Measurements from ENCODE around the gene H6PD. TPM values are rescaled to one million over a fixed set of nuclear protein-coding genes. Genes with fewer than 3 reads are reported as not detected.
A peak's percentile ranks its signal among the peaks of the same experiment; 100 is the strongest.

H6PD gene
- polyA plus RNA-seq, 1 donor from 2014 or later = 11.3 TPM

- H3K4me1 Mint-ChIP-seq = peaks cover 16 to 20% (median 20%) of the 10 kb centered on the region in 3 donors
- H3K27ac Mint-ChIP-seq = no peak overlapping the region
- peaks cover 9% of the 10 kb centered on the region for H3K27me3 Mint-ChIP-seq
- H3K4me3 Mint-ChIP-seq = no peak overlapping the region
- H3K36me3 Mint-ChIP-seq = no peaks in the 10 kb centered on the region
- H3K9me3 Mint-ChIP-seq = no peaks in the 10 kb centered on the region
These were observed 44.1 kb downstream of the H6PD start for GRCh38 chr1:9278585-9279153.

GRCh38 chr1:9279172-9279840 is 44.7 kb downstream of the H6PD start:
- H3K27me3 Mint-ChIP-seq = peaks cover 11% of the 10 kb centered on the region
- peaks cover 20 to 26% (median 20%) of the 10 kb centered on the region in 3 donors for H3K4me1 Mint-ChIP-seq
- peak overlapping the region in 1 of 3 donors; percentile 39 for H3K27ac Mint-ChIP-seq
- no peaks in the 10 kb centered on the region for H3K9me3 Mint-ChIP-seq
- H3K4me3 Mint-ChIP-seq = no peak overlapping the region
- H3K36me3 Mint-ChIP-seq = no peaks in the 10 kb centered on the region

- Mint-ChIP-seq H3K4me1 (peaks cover 18 to 29% (median 18%) of the 10 kb centered on the region in 3 donors), H3K27ac (no peak overlapping the region), H3K4me3 (peak overlapping the region in 3 of 4 donors; percentile 8 to 80 (median 74)), H3K36me3 (peaks cover 1% of the 10 kb centered on the region), H3K9me3 (peaks cover 0 to 4% (median 1%) of the 10 kb centered on the region in 3 donors), H3K27me3 (peaks cover 16% of the 10 kb centered on the region)
These were observed 45.7 kb downstream of the H6PD start for GRCh38 chr1:9280015-9280860.

DNA sequence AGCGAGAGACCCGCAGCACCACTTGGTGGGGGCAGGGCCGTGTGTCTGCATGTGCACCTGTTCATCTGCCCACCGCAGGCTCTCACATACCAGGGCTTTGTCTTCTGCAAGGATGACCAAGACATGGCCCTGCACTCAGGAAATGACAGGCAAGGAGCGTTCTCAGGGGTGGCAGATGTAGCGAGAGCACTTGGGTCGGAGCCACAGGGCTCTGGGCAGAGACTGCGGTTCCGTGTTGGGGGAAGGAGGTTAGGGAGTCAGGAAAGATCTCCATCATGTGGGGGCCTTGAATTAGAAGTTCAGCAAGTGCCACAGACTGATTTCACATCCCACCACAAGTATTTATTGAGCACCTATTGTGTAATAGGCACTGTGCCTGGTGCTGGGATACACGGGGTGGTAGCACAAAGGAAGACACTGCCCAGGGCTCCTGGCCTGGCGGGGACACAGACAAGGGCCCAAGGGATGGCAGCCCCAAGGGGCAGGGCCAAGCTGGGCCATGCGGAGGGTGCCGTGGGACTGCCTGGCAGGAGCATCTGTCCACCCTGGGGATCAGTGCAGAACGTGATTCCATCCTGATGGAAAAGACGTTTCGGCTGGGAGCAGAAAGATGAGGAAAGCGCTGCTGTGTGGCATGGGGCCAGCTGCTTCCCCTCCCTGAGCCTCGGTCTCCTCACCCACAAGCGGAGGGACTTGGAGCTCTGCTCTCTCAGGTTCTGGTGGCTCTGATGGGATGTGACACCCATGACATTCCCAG is 46.7 kb downstream of the H6PD start:
- Mint-ChIP-seq H3K27ac (no peak overlapping the region), H3K9me3 (peaks cover 0 to 10% (median 6%) of the 10 kb centered on the region in 3 donors), H3K36me3 (peaks cover 4% of the 10 kb centered on the region), H3K4me1 (peaks cover 15 to 24% (median 15%) of the 10 kb centered on the region in 3 donors), H3K27me3 (peaks cover 17% of the 10 kb centered on the region), H3K4me3 (peak overlapping the region in 2 of 4 donors; percentile 52 to 65)

- Mint-ChIP-seq H3K4me3 (peak overlapping the region in 1 of 4 donors; percentile 37), H3K9me3 (peaks cover 0 to 10% (median 6%) of the 10 kb centered on the region in 3 donors), H3K27ac (peak overlapping the region in 1 of 3 donors; percentile 86), H3K36me3 (peaks cover 9% of the 10 kb centered on the region), H3K27me3 (peaks cover 17% of the 10 kb centered on the region), H3K4me1 (peaks cover 15 to 27% (median 19%) of the 10 kb centered on the region in 3 donors)
These were observed 47.5 kb downstream of the H6PD start for GRCh38 chr1:9281908-9282695.

DNA sequence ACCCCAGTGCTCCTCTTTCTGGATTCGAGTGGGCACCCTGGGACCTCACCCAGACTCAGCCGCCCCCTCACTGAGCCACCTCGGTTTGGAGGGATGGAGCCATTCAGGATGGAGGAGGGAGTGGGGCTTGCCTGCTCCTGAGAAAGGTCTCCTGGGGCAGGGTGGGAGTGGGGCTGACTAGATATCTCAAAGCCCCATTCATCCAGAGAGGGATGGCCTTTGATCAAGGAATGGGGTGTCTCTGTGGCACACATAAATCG is 48.1 kb downstream of the H6PD start:
- peaks cover 15 to 27% (median 21%) of the 10 kb centered on the region in 3 donors for H3K4me1 Mint-ChIP-seq
- peaks cover 17% of the 10 kb centered on the region for H3K27me3 Mint-ChIP-seq
- H3K36me3 Mint-ChIP-seq = peaks cover 9% of the 10 kb centered on the region
- H3K4me3 Mint-ChIP-seq = no peak overlapping the region
- peak overlapping the region in 2 of 3 donors; percentile 39 to 86 for H3K27ac Mint-ChIP-seq
- peaks cover 0 to 10% (median 6%) of the 10 kb centered on the region in 3 donors for H3K9me3 Mint-ChIP-seq

GRCh38 chr1:9284061-9284460 is 49.5 kb downstream of the H6PD start:
- peak overlapping the region in 3 of 4 donors; percentile 46 to 79 (median 63) for H3K4me3 Mint-ChIP-seq
- no peak overlapping the region for H3K27ac Mint-ChIP-seq
- H3K36me3 Mint-ChIP-seq = peaks cover 9% of the 10 kb centered on the region
- peaks cover 15 to 27% (median 24%) of the 10 kb centered on the region in 3 donors for H3K4me1 Mint-ChIP-seq
- H3K27me3 Mint-ChIP-seq = peaks cover 13% of the 10 kb centered on the region
- peaks cover 2 to 14% (median 6%) of the 10 kb centered on the region in 3 donors for H3K9me3 Mint-ChIP-seq

- peaks cover 2 to 14% (median 6%) of the 10 kb centered on the region in 3 donors for H3K9me3 Mint-ChIP-seq
- no peak overlapping the region for H3K27ac Mint-ChIP-seq
- H3K4me1 Mint-ChIP-seq = peaks cover 5 to 21% (median 19%) of the 10 kb centered on the region in 3 donors
- H3K27me3 Mint-ChIP-seq = peaks cover 7% of the 10 kb centered on the region
- peak overlapping the region in 1 of 4 donors; percentile 2 for H3K4me3 Mint-ChIP-seq
- peaks cover 9% of the 10 kb centered on the region for H3K36me3 Mint-ChIP-seq
These were observed 52.0 kb downstream of the H6PD start for GRCh38 chr1:9286556-9286955.

- Mint-ChIP-seq H3K4me1 (peaks cover 5 to 13% (median 10%) of the 10 kb centered on the region in 3 donors), H3K4me3 (peak overlapping the region in 2 of 4 donors; percentile 4 to 6), H3K27ac (no peak overlapping the region), H3K27me3 (peaks cover 7% of the 10 kb centered on the region), H3K9me3 (peaks cover 2 to 14% (median 6%) of the 10 kb centered on the region in 3 donors), H3K36me3 (peaks cover 9% of the 10 kb centered on the region)
These were observed 54.5 kb downstream of the H6PD start for GRCh38 chr1:9289090-9289534.

DNA sequence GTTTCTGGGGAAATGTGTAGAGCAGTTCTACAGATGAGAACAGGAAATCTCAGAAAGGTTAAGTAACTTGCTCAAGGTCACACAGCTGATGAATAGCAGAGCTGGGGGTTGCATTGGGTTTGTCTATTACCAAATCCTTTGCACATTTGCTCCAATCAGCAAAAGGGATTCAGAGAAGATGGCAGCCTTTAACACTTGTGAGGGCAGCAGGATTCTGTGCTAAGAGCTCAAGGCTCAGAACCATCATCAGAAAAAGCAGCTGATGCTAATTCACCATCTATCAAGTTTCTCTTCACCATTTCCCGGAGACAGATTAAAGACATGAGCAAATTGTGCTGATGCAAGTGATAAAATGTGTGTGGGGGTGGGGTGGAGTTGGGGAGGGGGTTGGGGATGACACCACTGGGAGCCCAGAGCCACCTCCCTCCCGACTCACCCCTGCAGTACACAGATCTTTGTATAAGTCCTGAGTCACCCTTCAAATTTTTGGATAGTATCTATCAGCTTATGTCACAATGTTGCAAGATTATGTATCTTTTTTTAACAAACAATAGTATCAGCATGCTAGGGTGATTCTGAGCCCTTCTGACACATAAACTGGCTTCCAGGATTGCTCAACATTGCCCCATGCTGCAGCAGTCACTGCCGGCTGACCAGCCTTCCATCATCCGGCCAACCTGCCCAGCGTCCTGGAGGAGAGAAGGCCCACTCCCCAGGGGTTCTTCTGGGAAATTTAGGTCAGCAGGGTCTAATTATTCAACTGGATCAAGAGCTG is 55.3 kb downstream of the H6PD start:
- peak overlapping the region in 1 of 4 donors; percentile 13 for H3K4me3 Mint-ChIP-seq
- peaks cover 2 to 14% (median 4%) of the 10 kb centered on the region in 3 donors for H3K9me3 Mint-ChIP-seq
- peak overlapping the region in 1 of 3 donors; percentile 52 for H3K27ac Mint-ChIP-seq
- H3K4me1 Mint-ChIP-seq = peaks cover 5 to 12% (median 6%) of the 10 kb centered on the region in 3 donors
- peaks cover 4% of the 10 kb centered on the region for H3K27me3 Mint-ChIP-seq
- peaks cover 9% of the 10 kb centered on the region for H3K36me3 Mint-ChIP-seq

DNA sequence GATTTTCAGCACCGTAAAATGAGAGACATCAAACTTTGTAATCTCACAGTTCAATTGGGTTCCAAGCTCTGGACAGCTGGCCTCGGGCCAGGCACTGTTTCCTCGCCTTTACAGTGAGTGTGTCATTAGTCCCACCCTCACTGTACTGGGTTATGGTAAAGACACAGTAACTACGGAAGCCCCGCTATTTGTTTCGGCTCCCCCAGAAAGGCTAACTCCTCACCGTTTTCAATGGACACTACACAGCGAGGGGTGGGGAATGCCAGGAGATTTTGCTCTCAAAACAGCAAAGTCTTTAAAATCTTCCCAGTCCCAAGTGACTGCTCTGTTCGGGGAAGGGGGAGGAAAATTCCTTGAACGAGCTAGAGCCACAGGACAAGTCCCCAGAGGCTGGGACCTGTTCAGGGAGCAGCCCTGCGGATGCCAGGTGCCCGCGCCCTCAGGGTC is 57.4 kb downstream of the H6PD start:
- Mint-ChIP-seq H3K27ac (peak overlapping the region in 1 of 3 donors; percentile 86), H3K4me3 (peak overlapping the region; percentile 68 to 83 (median 72)), H3K9me3 (peaks cover 0 to 5% (median 2%) of the 10 kb centered on the region in 3 donors), H3K36me3 (no peaks in the 10 kb centered on the region), H3K27me3 (no peaks in the 10 kb centered on the region), H3K4me1 (peaks cover 0 to 7% (median 5%) of the 10 kb centered on the region in 3 donors)

DNA sequence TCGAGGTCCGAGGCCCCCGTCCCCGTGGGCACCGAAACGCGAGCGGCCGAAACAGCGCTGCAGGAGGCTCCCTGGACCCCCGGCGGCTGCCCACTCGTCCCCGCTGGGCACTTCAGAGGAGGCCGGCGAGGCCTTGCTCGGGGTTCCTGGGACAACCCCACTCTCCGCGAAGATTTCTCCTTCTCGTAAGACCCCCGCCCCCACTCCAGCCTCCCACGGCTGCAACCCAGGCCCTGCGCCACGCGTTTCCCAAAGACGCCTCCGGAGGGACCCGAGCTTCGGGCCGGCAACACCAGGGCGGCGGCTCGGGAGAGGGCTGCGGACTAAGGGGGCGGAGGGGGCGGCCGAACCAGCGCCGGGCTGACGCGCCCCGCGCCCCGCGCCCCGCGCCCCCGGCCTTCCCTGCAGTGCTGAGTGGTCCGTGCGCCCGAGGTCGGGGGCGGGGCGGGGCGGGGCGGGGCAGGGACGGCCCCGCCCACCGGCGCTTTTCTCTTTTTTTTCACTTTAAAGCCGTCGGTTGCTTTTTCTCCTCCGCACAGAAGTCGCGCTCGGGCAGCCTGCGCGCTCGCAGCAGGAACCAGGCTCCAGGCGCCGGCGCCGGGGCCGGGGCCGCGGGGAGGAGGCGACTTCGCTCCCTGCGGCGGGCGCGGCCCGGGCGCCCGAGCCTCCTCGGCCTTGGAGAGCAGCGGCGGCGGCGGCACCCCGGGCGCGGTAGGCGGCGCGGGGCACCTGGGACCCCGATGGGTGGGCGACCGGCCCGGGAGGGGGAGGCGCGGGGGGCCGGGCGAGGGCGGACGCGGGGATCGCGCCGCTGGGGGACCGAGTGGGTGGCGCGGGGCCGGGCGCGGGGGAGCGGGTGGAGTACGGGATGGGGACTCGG is 58.0 kb downstream of the H6PD start, which contains the start of gene SPSB1:
SPSB1 (plus strand) TSS at position 534 of the 880 bp plus-strand sequence. CDS start 62,998 bp downstream, outside the sequence.
- H3K27me3 Mint-ChIP-seq = no peaks in the 10 kb centered on the region
- H3K4me3 Mint-ChIP-seq = peak within 1 kb of the TSS; percentile 70 to 83 (median 74)
- peak within 1 kb of the TSS in 1 of 3 donors; percentile 86 for H3K27ac Mint-ChIP-seq
- H3K4me1 Mint-ChIP-seq = peaks cover 0 to 5% (median 5%) of the 10 kb centered on the region in 3 donors
- H3K9me3 Mint-ChIP-seq = peaks cover 0 to 5% (median 2%) of the 10 kb centered on the region in 3 donors
- H3K36me3 Mint-ChIP-seq = no peaks in the 10 kb centered on the region
